ENCODE results near the gene AFAP1L1.
"Not testable (repeated sequence)": the region's sequence is repeated elsewhere in the genome, so short reads cannot be mapped to it uniquely, and the experiment has no call there.

AFAP1L1 gene

GRCh38 chr5:149376104-149376503 is 104.4 kb downstream of the AFAP1L1 start:
- no peak for DNase-seq

- DNase-seq: no peak
These were observed 105.2 kb downstream of the AFAP1L1 start for GRCh38 chr5:149376711-149377447.

- DNase-seq: no peak
These were observed 106.7 kb downstream of the AFAP1L1 start for GRCh38 chr5:149378241-149378820.

- no peak for DNase-seq
These were observed 107.6 kb downstream of the AFAP1L1 start, which contains the start of gene IL17B for GRCh38 chr5:149379177-149379761. IL17B (minus strand) TSS chr5:149379292; CDS start chr5:149379225, 67 bp downstream.

- DNase-seq: no peak
These were observed 108.2 kb downstream of the AFAP1L1 start for GRCh38 chr5:149379818-149380374.

- no peak for DNase-seq
These were observed 108.9 kb downstream of the AFAP1L1 start for GRCh38 chr5:149380466-149381121.

GRCh38 chr5:149381261-149381985 is 109.8 kb downstream of the AFAP1L1 start:
- DNase-seq: no peak

GRCh38 chr5:149381986-149382338 is 110.3 kb downstream of the AFAP1L1 start:
- peak; percentile 72 to 84 (median 81) for DNase-seq

- no peak for DNase-seq
These were observed 111.0 kb downstream of the AFAP1L1 start for GRCh38 chr5:149382517-149383220.

GRCh38 chr5:149383399-149383798 is 111.7 kb downstream of the AFAP1L1 start:
- no peak for DNase-seq

GRCh38 chr5:149386166-149386565 is 114.5 kb downstream of the AFAP1L1 start:
- DNase-seq: no peak

GRCh38 chr5:149387081-149387631 is 115.5 kb downstream of the AFAP1L1 start:
- DNase-seq: peak in 1 of 3 donors; percentile 7

GRCh38 chr5:149387982-149388381 is 116.3 kb downstream of the AFAP1L1 start:
- no peak for DNase-seq

- DNase-seq: no peak
These were observed 117.0 kb downstream of the AFAP1L1 start for GRCh38 chr5:149388498-149389190.

- DNase-seq: peak; percentile 13 to 35 (median 23)
These were observed 118.2 kb downstream of the AFAP1L1 start for GRCh38 chr5:149389552-149390495.

- not testable (repeated sequence) for DNase-seq
These were observed 119.4 kb downstream of the AFAP1L1 start for GRCh38 chr5:149391076-149391475.
